IMR-90 (cell line): ENCODE data around the gene NEK5. TPM values are rescaled to one million over a fixed set of nuclear protein-coding genes. Genes with fewer than 3 reads are reported as not detected.
A peak's percentile ranks its signal among the peaks of the same experiment; 100 is the strongest.
"Not testable (repeated sequence)": the region's sequence is repeated elsewhere in the genome, so short reads cannot be mapped to it uniquely, and the experiment has no call there.

Experiments
- ATAC-seq: fragments of 200-7000 bp; cut with Tn5 transposase; 2 replicates; pipeline ENCODE4 v1.9.1; 2020; ENCODE audit warnings: low read depth, mild to moderate bottlenecking, moderate library complexity
- BruUV-seq: library from RNA; stranded (reverse); fragments of 400-500 nt; replicated peaks from 2 replicates; lab custom pipeline; 2021; lab: Mats Ljungman, UMichigan
- CTCF ChIA-PET: fragments of 300-600 bp; formaldehyde crosslinking; extraction: SDS; loops from one replicate; lab custom pipeline; 2021; ENCODE audit warnings: antibody characterized with exemption; lab: Yijun Ruan, JAX
- POLR2A ChIA-PET: fragments of 300-600 bp; sonication (Branson Sonifier 250); formaldehyde crosslinking; loops from one replicate; lab custom pipeline; 2022; ENCODE audit warnings: antibody characterized with exemption; ENCODE audit not compliant: unreplicated experiment; lab: Charles Lee
- DNase-seq: peaks from one replicate; pipeline ENCODE4 v3.0.0; 2013
- H2AFZ ChIP-seq: replicated peaks from 2 replicates; pipeline ENCODE3; 2013; ENCODE audit warnings: low read length, mild to moderate bottlenecking; ENCODE audit not compliant: poor library complexity
- H2AK5ac ChIP-seq: 2 replicates; pipeline ENCODE4 v1.6.1; 2013; ENCODE audit warnings: low read depth, low read length, inconsistent platforms
- H2AK9ac ChIP-seq: replicated peaks from 2 replicates; pipeline ENCODE3; 2013; ENCODE audit warnings: mild to moderate bottlenecking, low read depth, low read length, moderate library complexity; ENCODE audit not compliant: poor library complexity
- H2BK120ac ChIP-seq: 2 replicates; pipeline ENCODE4 v1.6.1; 2013; ENCODE audit warnings: low read depth, low read length, inconsistent platforms
- H2BK15ac ChIP-seq: 3 replicates; pipeline ENCODE4 v1.6.1; 2013; ENCODE audit warnings: low read depth, low read length, inconsistent platforms
- H2BK20ac ChIP-seq: 2 replicates; pipeline ENCODE4 v1.6.1; 2013; ENCODE audit warnings: low read depth, mild to moderate bottlenecking, inconsistent platforms, low read length, moderate library complexity
- H2BK5ac ChIP-seq: 2 replicates; pipeline ENCODE4 v1.6.1; 2013; ENCODE audit warnings: mild to moderate bottlenecking, low read depth, low read length, inconsistent platforms; ENCODE audit not compliant: poor library complexity, severe bottlenecking
- H3K14ac ChIP-seq: replicated peaks from 2 replicates; pipeline ENCODE4 v1.6.1; 2013; ENCODE audit warnings: low read depth, low read length, inconsistent platforms
- H3K18ac ChIP-seq: 2 replicates; pipeline ENCODE4 v1.6.1; 2013; ENCODE audit warnings: low read depth, low read length, control low read depth
- H3K23ac ChIP-seq: 2 replicates; pipeline ENCODE4 v1.6.1; 2013; ENCODE audit warnings: low read depth, low read length, inconsistent platforms
- H3K27ac ChIP-seq: 2 replicates; pipeline ENCODE4 v1.5.1; 2013; ENCODE audit warnings: mild to moderate bottlenecking, control low read depth, low read length; ENCODE audit not compliant: insufficient read depth
- H3K27me3 ChIP-seq: 2 replicates; pipeline ENCODE4 v1.6.1; 2013; ENCODE audit warnings: low read length; ENCODE audit not compliant: control insufficient read depth, insufficient read depth
- H3K36me3 ChIP-seq: 2 replicates; pipeline ENCODE4 v1.6.1; 2013; ENCODE audit warnings: low read length, mixed read lengths; ENCODE audit not compliant: control insufficient read depth, insufficient read depth
- H3K4ac ChIP-seq: 2 replicates; pipeline ENCODE4 v1.6.1; 2013; ENCODE audit warnings: low read depth, low read length, inconsistent platforms
- H3K4me1 ChIP-seq: 2 replicates; pipeline ENCODE4 v1.6.1; 2013; ENCODE audit warnings: low read length, mixed read lengths; ENCODE audit not compliant: control insufficient read depth, insufficient read depth
- H3K4me2 ChIP-seq: 2 replicates; pipeline ENCODE4 v1.6.1; 2013; ENCODE audit warnings: low read depth, mild to moderate bottlenecking, control low read depth, low read length, moderate library complexity
- H3K4me3 ChIP-seq: 2 replicates; pipeline ENCODE4 v1.5.1; 2013; ENCODE audit warnings: low read depth, mild to moderate bottlenecking, control low read depth, low read length, moderate library complexity; ENCODE audit not compliant: insufficient read depth
- H3K56ac ChIP-seq: 2 replicates; pipeline ENCODE4 v1.6.1; 2013; ENCODE audit warnings: low read length, inconsistent platforms; ENCODE audit not compliant: insufficient read depth; ENCODE audit errors: extremely low read depth
- H3K79me1 ChIP-seq, 2 experiments: 2 replicates each; pipeline ENCODE4 v1.6.1; 2013; ENCODE audit warnings: low read length in 2 of 2, inconsistent platforms in 1 of 2, low read depth in 1 of 2
- H3K9ac ChIP-seq: 2 replicates; pipeline ENCODE4 v1.6.1; 2013; ENCODE audit warnings: low read depth, low read length, control low read depth
- H3K9me1 ChIP-seq: 2 replicates; pipeline ENCODE4 v1.6.1; 2013; ENCODE audit warnings: low read length, inconsistent platforms; ENCODE audit not compliant: insufficient read depth
- H3K9me3 ChIP-seq: 2 replicates; pipeline ENCODE4 v1.6.1; 2013; ENCODE audit warnings: low read length; ENCODE audit not compliant: control insufficient read depth, insufficient read depth
- H4K20me1 ChIP-seq: 2 replicates; pipeline ENCODE4 v1.6.1; 2013; ENCODE audit warnings: low read length, inconsistent platforms; ENCODE audit not compliant: insufficient read depth
- H4K5ac ChIP-seq: 2 replicates; pipeline ENCODE4 v1.6.1; 2013; ENCODE audit warnings: mild to moderate bottlenecking, low read depth, low read length, control low read depth
- H4K8ac ChIP-seq, 2 experiments: 2 replicates each; pipeline ENCODE4 v1.6.1; 2013; ENCODE audit warnings: low read depth in 2 of 2, low read length in 2 of 2, control low read depth in 1 of 2, inconsistent platforms in 1 of 2
- H4K91ac ChIP-seq: 2 replicates; pipeline ENCODE4 v1.6.1; 2013; ENCODE audit warnings: low read depth, low read length, inconsistent platforms; ENCODE audit not compliant: insufficient read depth
- WGBS, 2 experiments: methylation state at CpG; one replicate each; pipeline versions ENCODE4 v1.1.5 to v1.1.7; 2013; ENCODE audit warnings: missing lambda C conversion rate in 2 of 2; ENCODE audit not compliant: insufficient read length in 1 of 2; ENCODE audit errors: extremely low coverage in 2 of 2; 5-methylcytosine and 5-hydroxymethylcytosine counted together
- dilution Hi-C: fragments of 300-500 bp; cut with HindIII; formaldehyde crosslinking; loops from one replicate; pipeline ENCODE4 v1.14.3; 2018; ENCODE audit warnings: low sequenced_read_pairs; ENCODE audit not compliant: unreplicated experiment
- in situ Hi-C: fragments of 300-500 bp; cut with MboI; formaldehyde crosslinking; loops from 3 replicates; pipeline ENCODE4 v1.14.3; 2019; ENCODE audit warnings: low sequenced_read_pairs, inconsistent platforms, mixed read lengths
- intact Hi-C: fragments of 100-400 bp; cut with micrococcal nuclease; formaldehyde crosslinking; loops from 2 replicates; pipeline ENCODE4 v1.10.0; 2022
- polyA plus RNA-seq, 3 experiments: library from polyadenylated mRNA; depleted of rRNA; stranded (reverse); fragments of >200 nt; gene quantifications; 2 replicates each; pipeline ENCODE4 v1.2.3, GENCODE V29; 2012; ENCODE audit warnings: low replicate concordance in 1 of 3
- total RNA-seq: library from RNA; depleted of rRNA; stranded (reverse); fragments of >200 nt; gene quantifications from 2 replicates; pipeline ENCODE4 v1.2.3, GENCODE V29; 2012

NEK5 gene
- total and polyA plus RNA-seq, 2 of the 4 experiments (the other 2 are of a cell fraction): not detected

DNA sequence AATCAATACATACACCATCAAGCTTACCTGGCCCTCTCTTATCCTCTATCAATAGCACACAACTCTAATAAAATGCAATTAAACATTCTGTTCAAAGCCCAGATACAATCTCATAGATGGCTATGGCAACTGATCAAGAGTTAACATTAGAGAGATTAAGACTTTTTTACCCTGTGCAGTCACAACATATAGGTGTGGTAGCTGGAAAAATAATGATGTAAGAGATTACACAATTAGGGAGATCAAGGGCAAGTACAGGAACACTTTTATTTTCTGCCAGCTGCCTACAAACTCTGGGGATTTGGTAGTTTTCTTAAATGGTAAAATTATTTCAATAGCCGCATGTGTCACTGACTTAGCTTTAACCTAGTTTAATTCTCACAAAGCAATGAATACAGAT is 42.8 kb upstream of the NEK5 start:
- BruUV-seq, H3K23ac ChIP-seq, H3K27me3 ChIP-seq, H3K4ac ChIP-seq, in situ Hi-C loops, CTCF ChIA-PET, H3K4me2 ChIP-seq, H4K8ac ChIP-seq, H3K9me1 ChIP-seq, dilution Hi-C loops, H4K20me1 ChIP-seq, H2BK15ac ChIP-seq, H3K79me1 ChIP-seq, H3K27ac ChIP-seq, H2BK5ac ChIP-seq, H3K4me1 ChIP-seq, ATAC-seq, H3K4me3 ChIP-seq, H4K5ac ChIP-seq, H2BK20ac ChIP-seq, H3K14ac ChIP-seq, POLR2A ChIA-PET, H2AK5ac ChIP-seq, DNase-seq, intact Hi-C loops, H2AK9ac ChIP-seq, H3K18ac ChIP-seq, H4K91ac ChIP-seq, H3K9ac ChIP-seq, H2AFZ ChIP-seq, H3K9me3 ChIP-seq, H3K56ac ChIP-seq, H2BK120ac ChIP-seq: not testable (repeated sequence)
- H3K36me3 ChIP-seq: peaks cover 22% of the 10 kb centered on the region
- no CpG with 5 or more reads among the region's 1 CpG for WGBS, 2 experiments

DNA sequence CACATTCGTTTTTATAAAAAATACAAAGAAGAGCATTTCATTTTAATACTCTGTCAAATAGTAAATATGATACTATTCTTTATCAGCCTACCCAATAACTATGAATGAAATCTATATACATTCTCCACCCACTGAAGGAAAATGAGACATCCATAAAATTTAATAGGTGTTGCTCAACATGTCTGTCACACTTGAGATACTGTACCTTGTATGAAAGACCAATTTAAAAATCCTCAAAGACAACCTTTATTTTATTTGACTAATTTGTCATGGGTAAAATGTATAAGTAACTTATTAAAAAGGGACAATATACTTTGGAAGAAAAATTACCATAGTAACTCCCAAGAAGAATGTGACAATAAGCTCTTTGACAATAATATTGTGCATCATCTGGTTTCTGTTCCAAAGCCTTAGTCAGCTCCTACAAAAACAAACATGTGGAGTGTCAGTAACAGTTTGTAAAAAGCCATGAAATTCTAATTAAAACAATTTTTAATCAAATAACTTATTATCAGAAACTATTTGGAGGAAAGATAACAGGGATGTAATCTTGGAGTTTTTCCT is 42.0 kb upstream of the NEK5 start:
- H2BK20ac ChIP-seq, H3K4me2 ChIP-seq, H3K4me1 ChIP-seq, POLR2A ChIA-PET, ATAC-seq, H4K8ac ChIP-seq, H2AFZ ChIP-seq, H3K56ac ChIP-seq, H3K27ac ChIP-seq, dilution Hi-C loops, in situ Hi-C loops, CTCF ChIA-PET, H2BK15ac ChIP-seq, H3K79me1 ChIP-seq, intact Hi-C loops, H4K91ac ChIP-seq, H3K4ac ChIP-seq, H3K9me1 ChIP-seq, H4K5ac ChIP-seq, H2AK9ac ChIP-seq, H2BK120ac ChIP-seq, H3K14ac ChIP-seq, H3K18ac ChIP-seq, H4K20me1 ChIP-seq, BruUV-seq, H3K9ac ChIP-seq, H2BK5ac ChIP-seq, H2AK5ac ChIP-seq, H3K27me3 ChIP-seq, H3K23ac ChIP-seq, H3K9me3 ChIP-seq, H3K4me3 ChIP-seq: not testable (repeated sequence)
- peaks cover 22% of the 10 kb centered on the region for H3K36me3 ChIP-seq
- peak; percentile 12 for DNase-seq
- WGBS, 2 experiments: no CpG with 5 or more reads among the region's 1 CpG
